HG03521 (cell line): ENCODE measurements around the gene MDGA2.
"Not testable (repeated sequence)": the region's sequence is repeated elsewhere in the genome, so short reads cannot be mapped to it uniquely, and the experiment has no call there.

Experiments used
- ATAC-seq: cut with Tn5 transposase; IDR thresholded peaks from one replicate; pipeline ENCODE4 v1.9.1; 2021; ENCODE audit warnings: mild to moderate bottlenecking, moderate library complexity; ENCODE audit not compliant: unreplicated experiment

MDGA2 gene

DNA sequence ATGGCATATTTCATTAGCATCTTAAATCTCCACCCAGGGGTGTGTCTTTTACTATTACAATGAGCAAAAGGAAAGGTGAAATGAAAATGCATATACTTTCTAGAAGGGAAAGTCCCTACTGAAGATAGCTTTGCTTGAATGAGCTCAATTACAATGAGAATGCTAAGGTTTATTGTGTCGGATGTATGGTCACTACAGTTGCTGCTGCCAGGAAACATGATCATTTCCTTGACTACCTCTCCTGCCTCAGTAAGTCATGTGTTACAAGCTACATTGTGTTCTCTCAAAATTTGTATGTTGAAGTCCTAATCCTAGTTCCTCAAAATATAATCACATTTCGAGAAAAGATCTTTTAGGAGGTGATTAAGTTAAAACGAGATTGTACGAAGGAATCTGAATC, 322.2 kb downstream of the MDGA2 start:
- no peak for ATAC-seq

DNA sequence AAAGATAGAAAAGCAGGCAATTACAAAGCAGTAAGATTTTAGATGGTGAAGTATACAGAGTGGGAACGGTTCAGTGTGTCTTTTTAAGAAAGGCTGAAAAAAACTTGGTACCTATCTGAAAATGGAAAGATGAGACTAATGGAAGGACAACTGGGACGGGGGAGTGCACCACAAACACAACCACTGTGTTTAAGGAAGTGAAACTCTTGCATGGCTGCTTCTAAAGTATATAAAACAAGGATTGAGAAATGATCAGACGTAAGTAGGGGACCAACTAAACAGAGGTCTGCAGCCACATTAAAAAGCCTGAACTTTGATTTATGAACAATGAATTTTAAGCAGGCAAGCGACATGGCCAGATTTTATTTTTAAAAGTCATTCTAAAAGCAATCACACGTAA, 328.6 kb downstream of the MDGA2 start:
- no peak for ATAC-seq

DNA sequence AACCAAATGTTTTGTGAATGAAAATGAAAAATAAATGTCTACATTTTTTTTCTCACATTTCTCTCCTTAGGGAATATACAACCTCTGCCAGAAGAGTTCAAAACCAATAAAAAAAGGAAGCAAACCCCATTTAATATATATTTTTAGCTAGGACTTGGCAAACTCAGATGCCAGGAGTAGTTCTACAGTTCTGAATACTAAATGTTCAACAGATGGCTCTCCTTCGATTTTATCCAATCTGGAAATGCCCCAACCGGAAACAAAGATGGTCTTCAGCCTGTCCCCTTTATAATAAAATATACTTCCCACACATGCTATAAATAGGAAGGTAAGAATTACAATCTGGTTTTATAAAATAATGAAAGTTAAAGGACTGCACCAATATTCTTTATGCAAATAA, 330.4 kb downstream of the MDGA2 start:
- no peak for ATAC-seq

DNA sequence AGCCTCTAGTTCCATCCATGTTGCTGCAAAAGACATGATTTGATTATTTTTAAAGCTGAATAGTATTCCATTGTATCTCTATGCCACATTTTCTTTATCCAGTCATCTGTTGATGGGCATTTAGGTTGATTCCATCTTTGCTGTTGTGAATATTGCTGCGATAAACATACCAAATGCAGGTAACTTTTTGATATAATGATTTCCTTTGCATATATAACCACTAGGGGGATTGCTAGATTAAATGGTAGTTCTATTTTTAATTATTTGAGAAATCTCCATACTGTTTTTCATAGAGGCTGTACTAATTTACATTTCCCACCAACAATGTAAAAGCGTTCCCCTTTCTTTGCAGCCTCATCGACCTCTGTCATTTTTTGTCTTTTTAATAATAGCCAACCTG, 342.5 kb downstream of the MDGA2 start:
- no peak for ATAC-seq

DNA sequence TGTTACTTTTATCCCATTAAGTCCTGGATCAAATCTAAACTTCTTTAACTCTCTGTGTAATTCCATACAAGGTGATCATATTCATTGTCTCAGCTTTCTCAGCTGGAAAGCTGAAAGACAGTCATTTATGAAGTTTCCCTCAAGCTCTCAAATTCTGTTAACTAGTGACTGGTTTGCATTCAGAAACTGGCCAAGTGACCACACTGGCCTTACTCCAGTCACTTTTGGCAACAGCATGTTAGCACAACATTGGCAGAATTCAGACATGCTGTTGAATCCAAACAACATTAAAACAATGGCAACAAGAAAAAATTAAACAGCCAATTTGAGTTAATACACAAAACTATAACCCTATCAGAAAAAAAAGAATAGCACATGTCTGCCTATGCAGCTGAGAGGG, 343.3 kb downstream of the MDGA2 start:
- no peak for ATAC-seq

DNA sequence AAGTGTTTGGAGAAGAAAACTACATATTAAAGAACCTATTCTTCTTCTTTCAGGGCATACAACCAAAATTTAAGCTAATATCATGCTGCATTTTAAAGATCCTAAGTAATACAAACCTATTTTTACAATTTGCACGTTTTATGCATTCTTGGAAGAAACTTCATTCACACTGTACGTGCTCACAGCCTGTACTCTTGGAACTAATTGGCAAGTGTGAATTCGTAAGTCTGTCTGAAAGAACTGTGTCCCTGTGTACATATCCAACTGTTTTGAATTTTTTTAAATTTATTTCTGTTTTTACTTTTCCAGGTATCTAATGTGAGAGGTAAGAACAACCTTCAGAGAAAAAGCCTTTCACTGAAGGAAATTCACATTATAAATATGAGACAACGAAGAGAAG, 347.0 kb downstream of the MDGA2 start:
- no peak for ATAC-seq

DNA sequence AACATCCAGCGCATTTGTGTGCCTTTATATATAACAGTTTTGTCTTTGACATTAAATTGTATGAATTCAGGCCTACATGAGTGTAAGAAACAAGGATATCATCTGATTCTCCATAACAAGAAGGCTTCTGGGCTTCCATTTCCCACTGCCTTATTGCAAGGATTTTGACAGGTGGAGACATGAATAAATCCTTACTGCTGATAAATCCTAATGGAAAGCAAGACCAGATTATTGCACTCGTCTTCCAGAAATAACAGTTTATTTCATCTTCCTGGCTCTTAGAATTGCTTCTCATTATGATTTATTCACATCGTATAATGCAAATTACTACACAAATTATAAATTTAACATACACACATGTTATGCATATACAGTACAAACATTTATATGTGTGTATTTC, 348.1 kb downstream of the MDGA2 start:
- ATAC-seq: no peak

DNA sequence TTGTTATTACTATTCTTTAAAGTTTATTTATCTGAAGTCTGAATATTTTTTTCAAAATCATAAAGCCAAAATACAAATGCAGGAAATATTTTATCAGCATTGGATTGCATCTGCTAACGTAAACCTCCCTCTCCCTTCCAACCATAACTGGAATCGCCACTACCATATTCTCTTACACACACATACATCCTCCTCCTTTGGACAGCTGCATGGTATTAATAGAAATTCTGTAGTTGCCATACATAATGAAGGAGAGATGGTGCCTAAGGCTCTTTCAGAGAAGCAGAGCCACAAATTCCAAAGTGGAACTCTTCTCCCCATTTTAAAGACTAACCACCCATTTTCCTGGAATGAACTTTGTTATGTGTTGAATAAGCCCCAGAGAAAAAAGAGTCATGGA, 352.7 kb downstream of the MDGA2 start:
- no peak for ATAC-seq

DNA sequence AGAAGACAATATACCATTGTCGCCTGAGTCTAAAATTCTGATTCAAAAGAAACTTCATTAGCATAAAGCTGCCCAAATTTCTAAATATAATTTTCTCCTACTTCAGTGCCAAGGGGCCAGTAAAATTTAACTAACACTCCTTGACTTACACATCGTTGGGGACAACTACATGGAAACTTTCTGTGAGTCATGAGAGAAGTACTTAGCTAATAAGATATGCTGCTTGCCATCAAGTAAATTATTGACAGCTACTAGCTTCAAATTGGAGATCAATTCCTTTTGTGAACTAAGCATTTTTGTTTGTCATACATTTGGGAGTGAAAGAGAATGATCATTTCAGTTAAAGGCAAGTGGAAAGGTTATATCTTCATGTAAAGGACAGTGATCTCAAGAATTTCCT, 373.3 kb downstream of the MDGA2 start:
- no peak for ATAC-seq

DNA sequence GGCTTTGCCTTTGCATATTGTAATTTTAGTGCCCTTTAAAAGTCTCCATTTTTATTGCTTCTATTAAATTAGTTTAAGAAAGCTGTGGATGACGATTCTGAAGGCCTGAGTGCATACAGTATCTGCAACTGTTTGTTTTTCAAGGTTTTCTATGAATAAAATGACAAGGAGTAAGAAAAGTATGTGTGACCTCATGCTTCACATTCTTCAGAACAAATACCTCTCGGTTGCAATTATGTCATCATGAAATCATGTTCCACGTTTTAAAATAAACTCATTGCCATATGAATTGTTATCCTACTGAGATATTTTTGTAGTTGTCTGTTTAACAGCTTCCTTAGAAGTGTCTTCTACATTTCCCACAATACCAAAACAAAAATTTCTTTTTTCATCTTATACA, 374.6 kb downstream of the MDGA2 start:
- no peak for ATAC-seq

DNA sequence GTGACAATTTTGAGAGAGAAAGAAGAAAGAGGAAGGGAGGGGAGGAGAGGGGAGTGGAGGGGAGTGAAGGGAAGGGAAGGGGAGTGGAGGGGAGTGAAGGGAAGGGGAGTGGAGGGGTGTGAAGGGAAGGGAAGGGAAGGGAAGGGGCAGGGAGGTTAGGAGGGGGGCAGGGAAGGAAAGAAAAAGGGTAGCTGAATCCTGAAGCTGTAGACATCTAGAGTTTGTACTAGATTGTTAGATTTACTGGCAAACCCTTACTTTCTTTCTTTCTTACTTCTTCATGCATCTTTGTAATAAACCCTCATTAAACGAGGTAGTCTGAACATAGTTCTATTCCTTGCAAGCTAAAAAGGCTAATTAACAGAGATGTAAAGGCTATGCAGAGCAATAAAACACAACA, 378.0 kb downstream of the MDGA2 start:
- no peak for ATAC-seq

DNA sequence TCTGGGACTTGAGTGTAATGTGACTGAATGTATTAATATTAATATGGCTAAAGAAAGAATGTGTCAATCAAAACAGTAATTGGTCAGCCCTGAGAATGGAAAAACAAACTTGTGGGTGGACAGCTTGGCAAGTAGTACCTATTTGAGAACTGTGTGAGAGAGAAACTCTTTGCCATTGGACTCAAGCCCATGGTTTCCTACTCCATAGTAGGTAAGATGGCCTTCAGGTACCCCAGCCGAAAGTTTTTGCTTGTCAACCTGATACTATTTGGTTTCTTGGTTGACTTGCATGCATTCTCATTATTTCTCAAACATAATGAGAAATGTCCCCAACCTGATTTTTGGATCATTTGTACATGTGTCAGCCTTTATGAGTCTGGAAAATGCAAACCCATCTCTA, 391.1 kb downstream of the MDGA2 start:
- no peak for ATAC-seq

DNA sequence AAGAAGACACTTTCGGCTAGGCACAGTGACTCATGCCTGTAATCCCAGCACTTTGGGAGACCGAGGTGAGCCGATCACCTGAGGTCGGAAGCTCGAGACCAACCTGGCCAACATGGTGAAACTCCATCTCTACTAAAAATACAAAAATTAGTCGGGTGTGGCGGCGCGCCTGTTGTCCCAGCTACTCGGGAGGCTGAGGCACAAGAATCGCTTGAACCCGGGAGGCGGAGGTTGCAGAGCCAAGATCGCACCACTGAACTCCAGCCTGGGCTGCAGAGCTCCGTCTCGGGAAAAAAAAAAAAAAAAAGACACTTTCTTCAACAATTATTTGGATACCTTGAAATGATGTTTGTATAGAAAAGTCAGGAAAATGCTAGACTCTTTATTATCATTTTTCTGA, 393.6 kb downstream of the MDGA2 start:
- ATAC-seq: not testable (repeated sequence)

DNA sequence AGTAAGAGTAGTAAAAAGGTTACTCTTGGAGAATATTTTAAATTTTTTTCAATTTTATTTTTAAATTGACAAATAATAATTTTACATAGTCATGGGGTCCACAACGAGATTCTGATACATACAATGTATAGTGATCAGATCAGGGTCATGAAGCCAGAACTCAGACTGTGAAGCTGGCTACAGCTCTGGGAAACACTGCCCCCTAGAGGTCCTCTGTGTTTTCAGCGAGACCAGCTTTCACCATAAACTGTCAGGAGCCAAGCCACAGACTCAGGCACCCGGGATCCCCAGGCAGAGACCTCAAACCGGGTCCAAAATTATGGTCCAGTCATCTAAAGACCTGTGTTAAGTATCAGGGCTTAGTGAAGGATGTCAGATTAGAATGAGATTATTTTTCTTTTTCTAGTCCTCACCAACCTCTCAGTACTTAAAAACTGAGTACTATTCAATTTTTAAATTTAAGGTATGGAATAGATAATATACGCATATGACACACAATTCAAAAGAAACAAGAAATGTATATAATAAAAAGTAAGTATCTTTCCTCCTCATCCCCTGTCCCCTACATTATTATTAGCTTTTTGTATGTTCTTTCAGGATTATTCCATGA, 397.1 kb downstream of the MDGA2 start:
- peak; percentile 64 for ATAC-seq

DNA sequence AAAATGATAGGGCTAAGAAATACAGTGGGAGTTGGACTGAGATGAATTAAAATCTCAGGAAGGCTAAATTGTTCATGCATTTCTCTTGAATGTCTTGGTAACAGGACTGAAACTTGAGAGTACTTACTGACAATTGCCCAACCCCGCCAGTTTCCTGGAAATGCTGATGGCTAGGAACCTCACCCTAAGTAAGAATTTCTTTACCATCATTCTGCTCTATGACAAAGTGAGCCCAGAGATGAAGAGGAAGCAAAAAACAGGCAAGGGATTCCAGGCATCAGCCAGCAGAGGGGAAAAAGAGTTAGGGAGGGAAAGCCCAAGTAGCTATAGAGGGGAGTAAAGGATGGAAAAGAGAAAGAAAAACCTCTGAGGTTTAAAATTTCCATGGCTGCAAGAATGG, 397.7 kb downstream of the MDGA2 start:
- ATAC-seq: no peak

DNA sequence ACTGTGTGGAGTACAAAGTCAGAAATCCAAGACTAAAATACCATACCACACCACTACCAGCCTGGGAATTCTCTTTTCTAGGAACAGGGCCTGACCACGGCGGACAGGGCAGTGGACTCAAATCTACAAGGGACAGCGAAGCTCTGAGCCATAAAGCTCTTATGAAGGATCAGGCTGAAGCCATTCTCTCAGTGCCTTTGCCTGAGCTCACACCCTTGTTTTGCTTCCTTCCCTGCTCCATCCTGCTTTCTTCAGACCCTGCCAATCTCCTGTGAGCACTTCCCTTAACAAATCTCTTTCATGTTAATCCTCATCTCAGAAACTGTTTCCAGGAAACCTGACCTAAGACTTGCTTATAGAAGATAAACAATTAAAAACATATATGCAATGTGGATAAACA, 398.5 kb downstream of the MDGA2 start:
- ATAC-seq: no peak

DNA sequence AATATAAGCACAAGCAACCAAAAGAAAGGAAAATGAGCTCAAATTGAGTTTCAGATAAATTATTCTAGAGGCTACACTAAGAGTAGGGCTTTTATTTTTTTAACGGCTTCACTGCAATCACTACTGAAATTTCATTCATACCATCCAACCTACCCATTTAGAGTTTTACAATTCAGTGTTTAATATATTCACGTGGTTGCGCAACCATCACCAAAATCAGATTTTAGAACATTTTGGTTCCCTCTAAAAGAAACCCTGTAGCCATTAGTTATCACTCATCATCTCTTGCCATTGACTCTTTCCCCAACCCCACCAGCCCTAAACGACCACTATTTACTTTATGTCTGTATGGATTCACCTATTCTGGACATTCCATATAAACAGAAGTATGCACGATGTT, 401.5 kb downstream of the MDGA2 start:
- ATAC-seq: no peak

DNA sequence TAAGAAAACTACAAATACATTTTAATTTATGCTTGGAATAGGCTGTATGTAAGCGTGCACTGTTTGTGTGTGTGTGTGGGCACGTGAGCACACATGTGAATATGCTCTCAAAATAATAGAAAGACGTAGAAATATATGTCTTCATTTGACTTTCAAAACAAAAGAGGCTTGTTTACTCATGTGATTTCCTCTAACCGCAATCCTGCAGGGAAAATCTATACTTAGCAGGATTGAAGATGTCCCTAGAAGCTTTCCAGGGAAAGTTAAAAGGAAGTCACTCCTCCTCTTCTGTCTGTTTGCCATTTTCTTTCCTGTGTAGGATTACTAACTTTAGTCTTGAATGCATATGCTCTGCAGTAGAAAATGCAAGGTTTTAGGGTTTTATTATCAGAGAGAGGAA, 404.7 kb downstream of the MDGA2 start:
- ATAC-seq: no peak

DNA sequence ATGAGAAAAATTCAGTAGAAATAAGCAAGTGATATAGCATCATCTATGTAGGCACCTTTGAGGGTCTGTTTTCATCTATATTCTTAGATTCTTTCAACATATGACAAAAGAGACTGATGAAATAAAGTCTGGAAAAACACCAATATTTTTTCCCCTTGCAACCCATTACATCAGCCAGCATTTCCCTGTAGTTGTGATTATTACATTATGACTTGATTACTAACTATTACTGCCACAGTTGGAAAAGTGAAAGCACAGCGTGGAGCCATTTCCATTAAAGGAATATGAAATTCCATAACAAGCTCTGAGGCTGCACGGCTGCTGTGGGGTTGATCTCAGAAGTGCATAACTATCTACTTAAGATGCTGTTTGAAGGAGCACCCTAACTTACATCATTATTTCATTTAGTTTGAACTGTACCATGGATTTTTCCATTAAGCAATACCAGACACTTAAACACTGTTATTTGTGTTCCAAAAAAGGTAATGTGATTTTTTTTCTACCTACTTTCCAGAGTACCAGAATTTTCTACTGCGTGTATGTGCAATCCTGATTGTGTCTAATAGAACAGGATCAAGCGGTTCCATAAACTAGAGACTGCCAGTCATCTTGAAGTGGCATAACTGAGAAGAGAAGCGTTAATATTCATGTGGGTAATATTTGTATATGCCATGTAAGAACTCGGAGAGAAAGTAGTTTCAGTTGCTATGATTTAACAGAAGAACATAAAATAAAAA, 405.5 kb downstream of the MDGA2 start:
- no peak for ATAC-seq

DNA sequence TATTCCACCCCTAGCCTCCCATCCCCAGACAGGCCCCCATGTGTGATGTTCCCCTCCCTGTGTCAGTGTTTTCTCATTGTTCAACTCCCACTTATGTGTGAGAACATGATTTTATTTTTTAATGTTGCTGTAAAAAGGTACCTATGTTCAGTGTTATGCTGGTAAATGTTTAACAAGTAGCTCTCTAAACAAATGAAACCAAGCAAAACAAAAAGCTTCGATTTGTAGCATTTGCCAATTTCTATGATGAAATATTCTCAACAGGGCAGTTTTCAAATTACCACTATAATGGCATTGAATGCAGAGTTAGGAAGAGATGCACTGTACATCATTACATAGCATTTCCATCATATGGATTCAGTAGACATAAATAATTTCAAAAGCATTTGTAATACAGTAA, 410.6 kb downstream of the MDGA2 start:
- ATAC-seq: no peak

DNA sequence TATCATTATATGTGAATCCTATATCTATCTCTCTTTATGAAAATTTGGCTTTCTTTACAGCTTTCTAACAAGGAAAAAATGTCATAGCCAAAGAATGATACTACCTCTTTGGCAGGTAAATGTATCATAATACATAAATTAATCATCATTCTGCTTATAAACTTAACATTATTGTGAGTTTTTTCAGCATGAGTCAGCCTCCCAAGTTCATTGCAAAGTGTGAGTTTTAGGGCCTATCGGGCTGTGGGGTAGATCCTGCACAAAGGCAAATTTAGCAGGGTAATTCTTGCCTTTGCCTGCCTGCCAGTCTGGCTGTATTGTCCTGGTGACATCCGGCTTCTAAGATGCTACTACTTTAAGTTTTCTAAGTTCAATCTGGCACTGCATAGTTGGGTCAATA, 412.6 kb downstream of the MDGA2 start:
- no peak for ATAC-seq

DNA sequence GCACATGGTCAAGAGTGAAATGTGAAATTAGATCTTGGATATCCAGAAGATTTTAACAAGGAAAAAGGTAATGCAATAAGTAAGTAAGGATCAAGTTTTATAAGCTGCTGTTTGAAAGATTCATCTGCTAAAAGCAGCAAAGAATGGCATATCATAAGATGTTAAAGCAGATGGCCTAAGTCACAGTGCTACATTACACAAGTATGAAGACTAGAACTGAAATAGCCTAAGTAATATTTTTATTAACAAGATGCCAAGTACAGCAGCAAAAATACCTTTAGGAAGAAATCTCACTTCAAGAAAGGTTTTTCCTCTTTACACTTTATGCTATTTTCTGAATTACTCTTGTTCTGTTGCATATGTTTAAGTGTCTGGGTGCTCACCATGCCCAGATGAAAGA, 414.1 kb downstream of the MDGA2 start:
- ATAC-seq: no peak

DNA sequence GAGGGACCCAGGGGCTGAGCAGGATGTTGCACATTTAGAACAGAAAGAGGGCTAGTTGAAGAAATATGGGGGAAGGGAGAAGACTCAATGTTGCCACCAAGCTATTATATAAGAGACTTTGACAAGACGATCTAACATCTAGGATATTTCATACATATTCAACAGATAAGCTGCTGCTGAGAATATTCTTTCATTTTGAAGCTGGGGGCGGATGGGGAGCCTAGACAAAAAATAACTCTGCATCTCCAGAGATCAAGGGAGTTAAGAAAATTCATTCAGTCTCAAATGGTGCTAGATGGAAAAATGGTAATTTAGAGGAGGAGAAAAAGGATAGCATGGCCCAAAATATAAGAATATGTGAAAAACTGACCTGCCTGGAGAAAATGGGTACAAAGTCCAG, 415.6 kb downstream of the MDGA2 start:
- ATAC-seq: no peak
